H1 (cell line): ENCODE measurements around the gene PHACTR1. TPM values are rescaled to one million over a fixed set of nuclear protein-coding genes. Genes with fewer than 3 reads are reported as not detected.

ENCODE experiments used
- CTCF ChIA-PET: fragments of 300-600 bp; sonication (Branson Sonifier 250); formaldehyde crosslinking; loops from one replicate; lab custom pipeline; 2021; ENCODE audit not compliant: partially characterized antibody; lab: Charles Lee
- POLR2A ChIA-PET: fragments of 300-600 bp; sonication (Branson Sonifier 250); formaldehyde crosslinking; loops from one replicate; lab custom pipeline; 2021; ENCODE audit warnings: inconsistent platforms; ENCODE audit not compliant: partially characterized antibody; lab: Charles Lee
- DNase-seq, 2 experiments: peaks; one replicate each; pipeline versions ENCODE4 v3.0.0 to v3.0.0-alpha.2; 2010 to 2022; ENCODE audit warnings: low spot score in 2 of 2, low read depth in 1 of 2, mixed read lengths in 1 of 2
- FAIRE-seq: peaks from 2 replicates; lab custom pipeline; 2011; peaks lifted over from hg19 to GRCh38; lab: Jason Lieb, UNC
- H2AFZ ChIP-seq: 2 replicates; pipeline ENCODE4 v1.8.1; 2012; ENCODE audit warnings: low read length, inconsistent platforms
- H2AK5ac ChIP-seq: 2 replicates; pipeline ENCODE4 v1.6.1; 2013; ENCODE audit warnings: low read depth, low read length
- H2BK120ac ChIP-seq: replicated peaks from 2 replicates; pipeline ENCODE3; 2013; ENCODE audit warnings: low read depth, low read length, inconsistent platforms
- H2BK12ac ChIP-seq: 2 replicates; pipeline ENCODE4 v1.6.1; 2013; ENCODE audit warnings: low read depth, low read length
- H2BK15ac ChIP-seq: 2 replicates; pipeline ENCODE4 v1.6.1; 2013; ENCODE audit warnings: low read length
- H2BK20ac ChIP-seq: 2 replicates; pipeline ENCODE4 v1.6.1; 2013; ENCODE audit warnings: low read length
- H2BK5ac ChIP-seq: 2 replicates; pipeline ENCODE4 v1.6.1; 2013; ENCODE audit warnings: low read depth, low read length
- H3K14ac ChIP-seq: 2 replicates; pipeline ENCODE4 v1.6.1; 2013; ENCODE audit warnings: inconsistent platforms; ENCODE audit not compliant: insufficient read length
- H3K18ac ChIP-seq: 2 replicates; pipeline ENCODE4 v1.6.1; 2013; ENCODE audit warnings: low read length; ENCODE audit errors: extremely low read depth
- H3K23ac ChIP-seq: 2 replicates; pipeline ENCODE4 v1.6.1; 2013; ENCODE audit warnings: inconsistent platforms; ENCODE audit not compliant: insufficient read length
- H3K23me2 ChIP-seq: 2 replicates; pipeline ENCODE4 v1.6.1; 2013; ENCODE audit warnings: low read depth, low read length
- H3K27ac ChIP-seq: 2 replicates; pipeline ENCODE4 v1.6.1; 2011; ENCODE audit warnings: low read depth, low read length, inconsistent platforms
- H3K27me3 ChIP-seq, 4 experiments: replicated peaks in 1 of 4; 1 replicate in 1 of 4; 2 replicates in 3 of 4; pipeline versions ENCODE4 v1.6.1 to v1.8.1; 2011 to 2013; ENCODE audit warnings: low read length in 3 of 4, mild to moderate bottlenecking in 3 of 4, inconsistent platforms in 2 of 4, mixed read lengths in 2 of 4, moderate library complexity in 1 of 4; ENCODE audit not compliant: control insufficient read depth in 3 of 4, insufficient read depth in 3 of 4; ENCODE audit errors: extremely low read depth in 1 of 4
- H3K36me3 ChIP-seq, 4 experiments: 2 replicates each; pipeline versions ENCODE4 v1.6.1 to v1.8.1; 2011 to 2013; ENCODE audit warnings: mild to moderate bottlenecking in 4 of 4, low read length in 3 of 4, moderate library complexity in 2 of 4, control low read depth in 1 of 4, inconsistent platforms in 1 of 4; ENCODE audit not compliant: insufficient read depth in 4 of 4, control insufficient read depth in 2 of 4
- H3K4ac ChIP-seq: replicated peaks from 2 replicates; pipeline ENCODE3; 2013; ENCODE audit warnings: low read length, low read depth, mixed read lengths, inconsistent platforms; ENCODE audit not compliant: insufficient read length
- H3K4me1 ChIP-seq, 4 experiments: replicated peaks in 1 of 4; 1 replicate in 1 of 4; 2 replicates in 3 of 4; pipeline versions ENCODE4 v1.6.1 to v1.8.1; 2011 to 2013; ENCODE audit warnings: low read length in 3 of 4, inconsistent platforms in 2 of 4, mixed read lengths in 1 of 4; ENCODE audit not compliant: insufficient read depth in 4 of 4, control insufficient read depth in 3 of 4
- H3K4me2 ChIP-seq, 2 experiments: 2 replicates each; pipeline versions ENCODE4 v1.6.1 to v1.8.1; 2011 to 2013; ENCODE audit warnings: low read depth in 2 of 2, low read length in 2 of 2, control low read depth in 1 of 2, inconsistent platforms in 1 of 2, mild to moderate bottlenecking in 1 of 2; ENCODE audit not compliant: insufficient read depth in 1 of 2
- H3K4me3 ChIP-seq, 4 experiments: fragments of 200-600, 300-600 bp in 1 of 4; sonication (generic), shearing (Covaris generic), sonication (Bioruptor Twin) in 1 of 4; 2 replicates each; pipeline versions ENCODE4 v1.5.1 to v1.8.1; 2011 to 2016; ENCODE audit warnings: low read length in 4 of 4, low read depth in 3 of 4, control low read depth in 2 of 4, inconsistent platforms in 2 of 4, mild to moderate bottlenecking in 2 of 4, mixed read lengths in 1 of 4, moderate library complexity in 1 of 4; ENCODE audit not compliant: insufficient read depth in 2 of 4; ENCODE audit errors: extremely low read depth in 1 of 4
- H3K56ac ChIP-seq: replicated peaks from 2 replicates; pipeline ENCODE3; 2013; ENCODE audit warnings: low read depth, mild to moderate bottlenecking, mixed read lengths, low read length, inconsistent platforms; ENCODE audit not compliant: insufficient read length
- H3K79me1 ChIP-seq: 2 replicates; pipeline ENCODE4 v1.6.1; 2013; ENCODE audit warnings: low read depth, low read length, control low read depth
- H3K79me2 ChIP-seq, 2 experiments: 2 replicates each; pipeline versions ENCODE4 v1.6.1 to v1.8.1; 2012 to 2013; ENCODE audit warnings: low read length in 2 of 2, mild to moderate bottlenecking in 2 of 2, inconsistent platforms in 1 of 2; ENCODE audit not compliant: insufficient read depth in 2 of 2, control insufficient read depth in 1 of 2
- H3K9ac ChIP-seq, 4 experiments: replicated peaks in 1 of 4; 1 replicate in 1 of 4; 2 replicates in 3 of 4; pipeline versions ENCODE4 v1.6.1 to v1.8.1; 2011 to 2013; ENCODE audit warnings: low read depth in 3 of 4, low read length in 3 of 4, control low read depth in 2 of 4, mild to moderate bottlenecking in 2 of 4, moderate library complexity in 2 of 4, inconsistent platforms in 1 of 4; ENCODE audit errors: extremely low read depth in 1 of 4
- H3K9me3 ChIP-seq, 2 experiments: 2 replicates each; pipeline versions ENCODE4 v1.6.1 to v1.8.1; 2012 to 2013; ENCODE audit warnings: mild to moderate bottlenecking in 2 of 2, moderate library complexity in 2 of 2, control low read depth in 1 of 2, inconsistent platforms in 1 of 2, low read depth in 1 of 2, low read length in 1 of 2, mixed read lengths in 1 of 2; ENCODE audit not compliant: insufficient read depth in 2 of 2
- H4K20me1 ChIP-seq, 2 experiments: replicated peaks in 1 of 2; 2 replicates each; pipeline versions ENCODE3 to v1.8.1; 2011 to 2013; ENCODE audit warnings: inconsistent platforms in 2 of 2, low read length in 2 of 2, mild to moderate bottlenecking in 1 of 2; ENCODE audit not compliant: insufficient read depth in 2 of 2, control insufficient read depth in 1 of 2
- H4K5ac ChIP-seq: 2 replicates; pipeline ENCODE4 v1.6.1; 2013; ENCODE audit warnings: low read length, low read depth, mixed read lengths, inconsistent platforms; ENCODE audit not compliant: insufficient read length
- H4K8ac ChIP-seq: 2 replicates; pipeline ENCODE4 v1.8.0; 2013; ENCODE audit warnings: mild to moderate bottlenecking, moderate library complexity, low read length, inconsistent platforms; ENCODE audit not compliant: insufficient read depth; ENCODE audit errors: extremely low read depth
- H4K91ac ChIP-seq: replicated peaks from 2 replicates; pipeline ENCODE3; 2013; ENCODE audit warnings: low read length, mixed read lengths, inconsistent platforms; ENCODE audit not compliant: insufficient read length
- BACH1 ChIP-seq: IDR thresholded peaks from 2 replicates; pipeline ENCODE4 v1.6.1; 2012; ENCODE audit warnings: low read length, improper control_type of control experiment
- BRCA1 ChIP-seq: IDR thresholded peaks from 2 replicates; pipeline ENCODE4 v1.6.1; 2012; ENCODE audit warnings: low read depth, low read length, improper control_type of control experiment
- CHD1 ChIP-seq: IDR thresholded peaks from 2 replicates; pipeline ENCODE4 v1.6.1; 2012; ENCODE audit warnings: low read depth, low read length, improper control_type of control experiment
- FOSL1 ChIP-seq: IDR thresholded peaks from 2 replicates; pipeline ENCODE4 v1.6.1; 2011; ENCODE audit warnings: mild to moderate bottlenecking, low read depth, low read length, moderate library complexity; ENCODE audit not compliant: insufficient read depth
- POU5F1 ChIP-seq: IDR thresholded peaks from 2 replicates; pipeline ENCODE4 v1.6.1; 2011; ENCODE audit warnings: low read depth, mild to moderate bottlenecking, low read length, moderate library complexity
- RAD21 ChIP-seq, 2 experiments: IDR thresholded peaks in 1 of 2; conservative IDR thresholded peaks in 1 of 2; 2 replicates each; pipeline ENCODE4 v1.6.1; 2011; ENCODE audit warnings: low read depth in 2 of 2, low read length in 2 of 2, improper control_type of control experiment in 1 of 2, inconsistent platforms in 1 of 2, mild to moderate bottlenecking in 1 of 2, moderate library complexity in 1 of 2
- RXRA ChIP-seq: IDR thresholded peaks from 2 replicates; pipeline ENCODE4 v1.6.1; 2011; ENCODE audit warnings: low read depth, mild to moderate bottlenecking, low read length, moderate library complexity; ENCODE audit not compliant: insufficient read depth
- SIRT6 ChIP-seq: IDR thresholded peaks from one replicate; pipeline ENCODE4 v1.7.1; 2012; ENCODE audit warnings: low read length, inconsistent platforms
- TBP ChIP-seq: IDR thresholded peaks from 2 replicates; pipeline ENCODE4 v1.6.1; 2011; ENCODE audit warnings: low read depth, low read length, improper control_type of control experiment
- WGBS, 2 experiments: shearing (Covaris generic) in 1 of 2; methylation state at CpG; one replicate each; pipeline versions ENCODE4 v1.1.6 to v1.1.7; 2013 to 2015; ENCODE audit warnings: low lambda C conversion rate in 2 of 2, mixed read lengths in 2 of 2, inconsistent platforms in 1 of 2, low coverage in 1 of 2, missing lambda C conversion rate in 1 of 2; ENCODE audit not compliant: insufficient replicate concordance in 2 of 2, insufficient coverage in 1 of 2, insufficient read length in 1 of 2; ENCODE audit errors: extremely low coverage in 1 of 2, missing lambda C conversion rate in 1 of 2; 5-methylcytosine and 5-hydroxymethylcytosine counted together
- polyA plus RNA-seq, 7 experiments: library from polyadenylated mRNA; depleted of rRNA in 3 of 7; stranded (reverse) in 5 of 7; unstranded in 2 of 7; fragments of >200 nt in 5 of 7; fragments of 200-250 nt in 2 of 7; gene quantifications; 1 replicate in 5 of 7; 2 replicates in 1 of 7; 4 replicates in 1 of 7; pipeline versions ENCODE4 v1.2.1 to v1.2.3, GENCODE V29; 2011 to 2013; ENCODE audit warnings: missing spikeins in 2 of 7, mixed read lengths in 2 of 7
- total RNA-seq: library from RNA; stranded (reverse); fragmentation: NEBNext Ultra II Directional; extraction: Animal tissue kit (Norgen Biotek cat#: 25700); gene quantifications from 2 replicates; pipeline ENCODE4 v1.2.1, GENCODE V29; 2021

Gene PHACTR1
- total and polyA plus RNA-seq, 2 of the 8 experiments (the other 6 are each of a cell fraction or from before 2014, with no cell fraction given): 3.9 to 17.1 TPM

- Histone ChIP-seq H3K9ac (no peak overlapping the region), H4K20me1 (no peaks in the 10 kb centered on the region), H2BK120ac (no peak overlapping the region), H3K4me1 (peaks cover 2 to 5% (median 2%) of the 10 kb centered on the region in 4 experiments; a peak in 4 of 7 replicates), H3K79me2 (no peaks in the 10 kb centered on the region), H2BK12ac (no peak overlapping the region), H2AFZ (no peak overlapping the region), H3K27ac (no peak overlapping the region), H2BK5ac (no peak overlapping the region), H3K36me3 (no peaks in the 10 kb centered on the region), H3K9me3 (peaks cover 0 to 4% of the 10 kb centered on the region in 2 experiments; a peak in 2 of 4 replicates), H3K56ac (no peak overlapping the region), H3K23me2 (no peaks in the 10 kb centered on the region), H3K4ac (no peak overlapping the region), H4K5ac (no peak overlapping the region), H2BK15ac (no peak overlapping the region), H4K91ac (no peak overlapping the region), H3K23ac (no peak overlapping the region), H3K79me1 (no peaks in the 10 kb centered on the region), H3K27me3 (no peaks in the 10 kb centered on the region), H2BK20ac (no peak overlapping the region), H2AK5ac (no peak overlapping the region), H4K8ac (no peak overlapping the region), H3K4me2 (no peak overlapping the region), H3K18ac (no peak overlapping the region), H3K4me3 (no peak overlapping the region), H3K14ac (no peak overlapping the region)
- TF ChIP-seq POU5F1 (no peak), FOSL1 (no peak), CHD1 (no peak), BRCA1 (no peak), RXRA (no peak), RAD21 (IDR thresholded peaks at IDR 0.05 in 1 of 2, conservative IDR thresholded peaks at IDR 0.05 in 1 of 2; ENCODE audit: low read depth in 2 of 2, low read length in 2 of 2) (no peak), SIRT6 (no peak), BACH1 (no peak), TBP (no peak)
- DNase-seq (no peak), FAIRE-seq (no peak)
- ChIA-PET CTCF (no interaction called here), POLR2A (no interaction called here)
- 92% methylated on average over 4 of the region's 4 CpGs; no CpG with 5 or more reads in 1 of the 2 experiments for WGBS, 2 experiments
These were observed 278.9 kb downstream of the PHACTR1 start for GRCh38 chr6:12995419-12995818.
